Measurements from ENCODE around the gene ZBBX.

ZBBX gene

DNA sequence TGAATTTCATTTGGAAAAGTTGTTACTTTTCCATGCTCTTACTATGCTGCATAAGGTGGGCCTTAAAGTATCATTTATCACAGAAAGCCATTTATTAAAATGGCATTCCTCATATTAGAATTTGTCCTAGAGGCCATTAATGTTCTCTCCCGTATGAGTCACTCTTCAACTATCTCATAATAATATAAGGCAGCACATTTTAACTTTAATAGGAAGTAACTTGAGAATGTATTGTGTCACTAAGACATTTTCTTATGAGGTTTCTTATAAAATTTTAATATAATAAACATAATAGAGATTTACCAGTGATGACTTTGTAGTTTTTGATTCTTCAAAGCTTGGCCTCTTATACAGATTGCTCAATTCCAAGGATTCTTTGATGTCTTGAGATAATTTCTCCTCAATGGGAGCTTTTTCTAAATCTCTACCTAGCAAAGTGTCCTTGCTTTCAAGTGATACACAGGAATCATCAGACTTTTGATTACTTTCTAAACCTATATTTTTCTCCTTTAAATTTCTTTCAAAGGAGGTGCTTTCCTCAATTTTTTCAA, 74.7 kb downstream of the ZBBX start:
- DNase-seq (ENCODE audit: low read depth): no peak

DNA sequence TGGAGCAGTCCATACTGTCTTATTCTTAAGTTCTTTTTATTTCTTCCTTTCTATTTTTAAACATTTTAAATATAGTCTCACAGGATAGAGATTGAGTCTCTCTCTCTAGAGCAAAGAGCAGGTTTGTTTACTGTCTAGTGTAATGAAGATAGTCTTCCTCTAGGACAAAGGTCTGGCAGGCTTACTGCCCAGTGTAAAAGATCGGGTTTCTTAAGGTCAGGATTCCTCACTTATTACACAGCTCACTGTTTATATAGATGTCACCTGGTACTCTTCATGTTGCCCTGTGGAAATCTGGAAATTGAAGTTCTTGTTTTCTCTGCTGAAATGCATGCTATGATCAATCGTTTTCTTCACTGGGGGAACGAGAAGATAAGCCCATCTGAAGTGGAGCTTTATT, 76.0 kb downstream of the ZBBX start:
- no peak for DNase-seq (ENCODE audit: low read depth)

DNA sequence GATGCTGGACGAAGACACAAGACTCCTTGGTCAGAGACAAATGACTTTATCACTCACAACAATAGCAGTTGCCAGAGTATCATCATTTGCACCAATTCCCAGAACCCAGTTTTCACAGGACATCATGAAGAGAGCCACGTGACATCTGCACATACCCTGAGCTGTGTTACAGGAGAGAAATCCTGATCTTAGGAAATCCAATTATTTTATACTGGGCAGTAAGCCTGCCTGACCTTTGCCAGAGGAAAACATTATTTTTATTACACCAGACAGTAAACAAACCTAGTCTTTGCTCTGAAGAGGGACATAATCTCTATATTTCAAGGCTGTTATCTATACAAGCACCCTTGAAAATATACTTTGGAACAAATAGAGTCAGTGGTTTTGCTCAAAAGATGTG, 77.4 kb downstream of the ZBBX start:
- no peak for DNase-seq (ENCODE audit: low read depth)

DNA sequence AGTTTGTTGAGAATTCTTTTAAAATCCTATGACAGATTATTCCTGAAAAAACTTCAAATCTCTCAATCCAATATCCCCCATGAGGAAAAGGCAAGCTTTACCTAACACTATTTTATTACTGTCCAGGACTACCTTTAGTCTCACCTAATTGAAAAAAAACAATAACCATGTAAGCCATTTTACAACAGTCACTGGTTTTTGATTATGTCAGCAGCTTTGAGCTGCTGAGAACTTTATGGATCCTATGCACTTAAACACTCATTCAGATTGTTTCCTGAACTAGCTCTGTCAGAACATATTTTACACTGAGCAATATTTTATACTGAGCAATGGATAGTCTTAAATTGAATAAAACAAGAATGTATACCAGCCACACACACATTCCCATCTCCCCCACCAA, 79.9 kb downstream of the ZBBX start:
- DNase-seq (ENCODE audit: low read depth): no peak

DNA sequence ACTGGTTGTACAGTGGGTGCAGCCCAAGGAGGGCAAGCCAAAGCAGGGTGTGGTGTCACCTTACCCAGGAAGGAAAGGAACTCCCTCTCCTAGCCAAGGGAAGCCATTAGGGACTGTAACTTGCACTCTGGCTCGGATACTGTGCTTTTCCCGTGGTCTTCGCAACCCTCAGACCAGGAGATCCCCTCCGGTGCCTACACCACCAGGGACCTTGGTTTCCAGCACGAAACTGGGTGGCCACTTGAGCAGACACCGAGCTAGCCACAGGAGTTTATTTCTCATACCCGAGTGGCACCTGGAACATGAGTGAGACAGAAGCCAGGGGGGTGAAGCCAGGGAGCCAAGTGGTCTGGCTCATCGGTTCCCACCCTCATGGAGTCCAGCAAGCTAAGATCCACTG, 90.7 kb downstream of the ZBBX start:
- no peak for DNase-seq (ENCODE audit: low read depth)

DNA sequence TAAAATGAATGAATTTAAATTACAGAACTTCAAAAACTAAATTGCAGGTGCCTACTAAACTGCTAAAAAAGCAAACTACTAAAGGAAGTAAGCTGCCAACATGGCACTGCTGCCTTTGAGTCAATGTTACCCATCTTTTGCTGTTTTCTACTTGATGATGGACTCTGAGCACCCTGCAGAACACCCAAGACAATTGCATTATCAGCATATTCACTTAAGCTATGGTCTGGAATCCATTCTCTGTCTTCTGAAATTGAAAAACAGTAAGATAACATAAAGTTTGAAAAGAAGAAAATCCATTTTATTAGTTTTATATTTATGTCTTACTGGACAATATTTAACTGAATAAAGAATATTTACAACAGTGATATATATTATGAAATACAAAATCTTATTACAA, 91.4 kb downstream of the ZBBX start:
- DNase-seq (ENCODE audit: low read depth): no peak

DNA sequence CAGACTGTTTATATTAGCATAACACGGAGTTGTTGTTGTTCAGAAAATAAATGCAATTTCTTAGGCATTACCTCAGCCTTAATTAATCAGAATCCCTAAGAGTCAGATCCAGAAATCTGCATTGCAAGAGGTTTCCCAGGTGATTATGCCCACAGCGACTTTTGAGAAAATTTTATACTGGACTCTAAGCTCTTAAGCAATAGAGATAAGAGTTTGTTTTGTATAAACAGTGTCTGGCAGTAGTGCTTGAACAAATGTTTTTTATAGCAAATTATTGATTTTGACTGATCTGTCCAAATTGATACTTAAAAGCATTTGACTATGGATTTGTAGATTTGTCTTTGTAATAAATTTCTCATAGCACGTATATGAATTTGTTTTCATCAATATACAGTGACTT, 92.8 kb downstream of the ZBBX start:
- no peak for DNase-seq (ENCODE audit: low read depth)

DNA sequence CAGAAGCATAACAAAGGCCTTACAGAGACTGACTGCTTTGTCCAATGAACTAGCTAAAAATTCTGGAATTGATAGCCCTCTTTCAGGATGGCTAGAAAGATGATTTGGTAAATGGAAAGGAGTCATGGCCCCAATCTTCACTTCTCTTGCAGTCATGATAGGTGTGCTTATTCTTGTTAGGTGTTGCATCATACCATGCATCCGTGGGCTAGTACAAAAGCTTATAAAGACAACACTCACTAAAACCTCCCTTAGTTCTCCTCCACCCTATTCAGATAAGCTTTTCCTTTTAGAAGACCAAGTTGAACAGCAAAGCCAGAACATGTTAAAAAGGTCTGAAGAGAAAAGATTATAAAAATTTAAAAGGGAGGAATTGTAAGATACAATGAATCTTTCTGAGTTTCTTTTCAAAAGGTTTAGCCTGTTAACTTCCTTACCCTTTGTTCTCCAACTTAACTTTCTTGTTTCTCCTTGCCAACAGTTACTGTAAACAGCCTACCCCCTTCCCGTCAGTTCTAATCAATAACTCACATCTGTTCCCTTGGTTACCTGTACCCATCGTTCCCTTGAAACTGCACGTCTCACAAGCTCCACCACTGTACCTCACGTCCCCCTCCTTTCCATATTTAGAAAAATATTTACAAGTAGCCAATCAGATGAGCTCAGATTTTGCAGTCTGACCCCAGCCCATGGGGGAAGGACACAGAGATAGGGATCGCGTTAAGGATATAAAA, 105.8 kb downstream of the ZBBX start:
- no peak for DNase-seq (ENCODE audit: low read depth)

DNA sequence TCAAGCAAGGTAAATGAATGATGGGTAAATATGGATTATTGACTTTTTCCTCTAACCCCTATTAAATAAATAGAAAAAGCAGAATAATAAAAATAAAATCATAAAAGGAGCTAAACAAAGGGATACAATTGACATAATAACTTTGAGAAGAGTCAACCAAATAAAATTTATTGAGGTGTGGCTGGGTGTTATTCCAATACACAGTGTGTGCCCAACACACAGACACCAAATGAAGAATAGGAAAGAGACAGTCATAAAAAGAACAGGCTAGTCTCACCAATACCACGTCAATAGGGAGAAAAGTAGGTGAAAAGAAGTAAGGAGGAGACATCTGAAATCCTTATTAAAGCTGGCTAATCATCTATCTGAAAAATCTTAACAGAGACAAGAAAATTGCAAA, 127.1 kb downstream of the ZBBX start:
- DNase-seq (ENCODE audit: low read depth): no peak

DNA sequence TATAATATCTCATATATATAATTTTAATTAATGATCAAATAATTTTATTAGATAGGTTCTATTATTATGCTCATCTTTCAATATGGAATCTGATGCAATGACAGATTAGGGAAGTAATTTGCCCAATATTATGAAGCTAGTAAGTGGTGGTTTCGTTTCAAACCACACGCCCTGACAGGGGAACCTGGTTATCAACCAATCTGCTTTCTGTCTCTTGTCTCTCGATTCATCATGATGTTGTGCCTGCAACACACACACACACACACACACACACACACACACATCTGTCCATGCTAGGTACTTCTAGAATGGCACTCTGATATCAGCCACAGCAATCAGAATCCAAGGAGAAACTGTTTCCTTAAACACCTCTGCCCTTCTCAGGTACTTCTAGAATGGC, 128.4 kb downstream of the ZBBX start:
- no peak for DNase-seq (ENCODE audit: low read depth)

DNA sequence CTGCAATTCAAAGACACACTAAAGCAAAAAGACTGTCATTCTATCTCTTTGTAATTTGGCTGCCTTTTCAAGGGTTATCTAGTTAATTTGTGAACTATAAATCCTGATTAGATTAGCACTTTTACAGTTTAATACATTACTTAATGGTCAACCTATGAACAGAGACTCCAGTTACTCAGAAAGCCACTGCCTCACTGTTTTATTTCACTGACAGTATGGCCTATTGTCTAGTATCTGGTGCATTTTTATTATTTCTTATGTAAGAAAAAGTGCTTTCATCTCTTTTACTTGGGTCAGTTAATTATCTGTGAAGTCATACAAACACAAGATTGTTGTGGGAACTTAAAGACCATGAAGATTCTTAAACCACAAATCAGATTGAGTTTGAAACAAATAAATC, 133.8 kb downstream of the ZBBX start:
- DNase-seq (ENCODE audit: low read depth): no peak

DNA sequence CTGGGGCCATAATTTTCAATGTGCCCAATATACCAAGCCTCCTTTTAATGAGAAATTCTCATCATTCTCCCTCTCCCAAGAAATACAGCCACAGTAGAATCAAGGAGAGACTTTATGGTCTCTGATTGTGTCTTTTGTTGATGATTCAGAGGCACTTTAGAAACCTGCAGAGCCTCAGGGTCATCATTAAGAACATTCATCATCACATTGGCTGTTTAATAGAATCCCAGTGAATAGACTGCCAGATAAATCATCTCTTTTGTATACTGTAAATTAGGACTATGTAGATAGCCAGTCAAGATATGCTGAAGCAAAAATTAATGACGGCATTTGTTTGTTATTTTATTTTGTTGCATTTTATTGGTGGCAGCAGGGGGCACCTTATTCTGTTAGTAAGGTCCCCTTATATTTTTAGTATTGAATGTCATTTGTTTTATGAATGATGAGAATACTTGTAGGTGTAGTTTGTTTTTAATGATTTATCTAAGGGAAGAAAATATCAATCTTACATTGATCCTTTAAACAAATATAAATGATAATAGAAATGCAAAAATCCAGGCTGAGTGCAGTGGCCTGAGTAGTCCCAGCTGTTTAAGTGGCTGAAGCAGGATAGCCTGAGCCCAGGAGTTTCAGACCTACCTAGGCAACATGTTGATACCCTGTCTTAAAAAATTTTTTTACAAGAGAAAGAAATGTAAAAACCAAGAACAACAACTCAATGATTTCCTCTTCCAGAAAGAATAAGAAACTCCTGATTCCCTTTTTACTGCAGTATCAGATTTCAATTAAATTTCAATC, 138.8 kb downstream of the ZBBX start:
- no peak for DNase-seq (ENCODE audit: low read depth)

DNA sequence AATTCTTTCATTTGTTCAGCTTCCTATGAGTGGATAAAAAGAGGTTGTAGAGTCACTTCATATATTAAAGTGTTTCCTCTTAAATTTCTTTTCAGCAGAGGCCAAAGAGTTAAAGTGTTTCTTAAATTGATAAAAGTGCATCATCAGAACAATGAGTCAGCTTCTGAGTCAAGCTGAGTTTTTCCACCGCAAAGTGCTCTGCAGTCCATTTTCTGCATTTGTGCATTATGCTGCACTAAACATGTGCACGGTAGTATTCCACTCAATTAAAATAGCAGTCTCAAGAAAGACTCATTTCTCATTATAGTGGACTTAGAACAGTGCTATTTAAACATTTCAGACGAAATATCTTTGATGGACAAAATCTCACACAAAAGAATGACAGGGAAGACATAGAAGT, 152.0 kb downstream of the ZBBX start:
- DNase-seq (ENCODE audit: low read depth): peak; percentile 77

DNA sequence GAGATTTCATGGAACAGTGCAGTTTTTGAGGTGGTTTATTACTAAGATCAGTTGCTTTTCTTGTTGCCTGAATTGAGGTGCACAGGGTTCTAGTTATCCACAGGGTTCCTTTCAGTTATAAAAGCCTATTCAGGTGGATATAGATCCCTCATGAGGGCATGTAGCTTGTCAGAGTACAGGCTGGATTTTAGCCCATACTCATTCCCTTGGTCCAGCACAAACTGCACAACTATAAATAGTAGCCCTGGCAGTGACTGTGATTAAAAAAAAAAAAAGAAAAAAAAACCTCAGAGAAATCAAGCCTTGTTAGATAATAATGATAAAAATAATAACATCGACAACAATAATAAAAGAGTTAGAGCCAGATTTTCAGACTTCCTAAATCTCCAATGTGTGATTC, 154.3 kb downstream of the ZBBX start:
- no peak for DNase-seq (ENCODE audit: low read depth)

DNA sequence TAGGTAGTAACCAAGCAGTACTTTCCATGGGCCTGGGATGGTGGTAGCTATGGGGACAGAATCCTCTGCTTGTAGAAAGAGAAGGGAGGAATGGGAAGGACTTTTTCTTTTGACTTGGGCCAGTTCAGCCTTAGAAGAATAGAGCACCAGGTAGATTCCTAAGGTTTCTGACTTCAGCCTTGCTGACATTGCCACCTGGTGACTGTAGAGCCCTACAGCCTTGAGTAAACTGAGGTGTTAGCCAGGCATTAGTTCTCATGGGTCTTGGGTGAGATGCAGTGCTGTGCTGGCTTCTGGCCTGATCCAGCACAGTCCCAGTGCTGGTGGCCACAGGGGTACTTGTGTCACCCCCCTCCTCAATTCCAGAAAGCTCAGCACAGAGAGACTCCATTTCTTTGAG, 171.1 kb downstream of the ZBBX start:
- DNase-seq (ENCODE audit: low read depth): no peak

DNA sequence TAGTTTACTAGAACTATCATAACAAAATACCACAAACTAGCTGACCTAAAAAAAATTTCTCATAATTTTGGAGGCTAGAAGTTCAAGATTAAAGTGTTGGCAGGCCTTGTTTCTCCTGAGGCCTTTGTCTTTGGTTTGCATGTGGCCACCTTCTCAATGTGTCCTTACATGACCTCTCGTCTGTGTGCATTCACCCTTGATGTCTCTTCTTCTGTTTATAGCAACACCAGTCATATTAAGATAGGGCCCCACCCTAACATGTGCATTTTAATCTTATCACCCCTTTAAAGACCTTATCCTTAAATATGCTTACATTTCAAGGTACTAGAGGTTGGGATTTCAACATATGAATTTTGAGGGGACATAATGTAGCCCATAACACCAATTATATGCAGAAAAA, 177.0 kb downstream of the ZBBX start:
- no peak for DNase-seq (ENCODE audit: low read depth)

DNA sequence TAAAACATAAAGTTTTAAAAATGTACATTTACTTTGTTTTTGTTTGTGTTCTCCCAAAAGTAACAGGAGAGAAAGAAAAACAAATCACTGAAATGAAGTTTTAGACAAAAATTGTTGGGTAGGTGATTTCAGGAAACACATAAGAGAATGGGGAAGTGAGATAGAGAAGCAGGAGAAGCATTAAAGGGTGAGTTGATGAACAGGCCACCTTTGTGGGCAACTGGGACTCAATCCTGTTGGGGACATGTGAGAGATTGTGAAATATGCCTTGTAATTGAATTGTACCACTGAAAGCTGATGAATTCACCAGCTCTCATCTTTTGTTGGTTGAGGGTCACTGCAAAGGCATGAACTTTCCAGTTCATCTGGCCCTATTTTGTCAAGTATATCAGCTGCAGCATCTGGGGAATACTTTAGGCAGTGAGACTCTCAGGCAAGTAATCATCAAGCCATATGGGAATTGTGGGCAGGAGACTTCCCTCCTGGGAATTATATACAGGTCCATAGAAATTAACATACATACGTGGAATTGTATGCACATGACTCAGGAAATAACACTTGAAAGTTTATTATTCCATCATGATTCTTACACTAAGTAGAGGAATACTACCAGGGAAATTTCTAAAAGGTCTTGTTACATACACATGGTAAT, 181.0 kb downstream of the ZBBX start:
- DNase-seq (ENCODE audit: low read depth): peak; percentile 64

Data from HS-5 (cell line).